HEK293T (cell line): ENCODE results near the gene H6PD.

Source experiments
- ARNT ChIP-seq: fragments of 450-650 bp; IDR thresholded peaks from 2 replicates; pipeline ENCODE4 v1.6.1; 2017; ENCODE audit warnings: mild to moderate bottlenecking
- BHLHE40 ChIP-seq: fragments of 450-650 bp; IDR thresholded peaks from 2 replicates; pipeline ENCODE4 v1.6.1; 2016; ENCODE audit warnings: mild to moderate bottlenecking, moderate library complexity, borderline replicate concordance
- ELF4 ChIP-seq: fragments of 450-650 bp; IDR thresholded peaks from 2 replicates; pipeline ENCODE4 v1.6.1; 2017; ENCODE audit warnings: antibody characterized with exemption
- FOXA1 ChIP-seq: fragments of 450-650 bp; IDR thresholded peaks from 2 replicates; pipeline ENCODE4 v1.6.1; 2016; ENCODE audit warnings: mild to moderate bottlenecking
- FOXK2 ChIP-seq: fragments of 450-650 bp; IDR thresholded peaks from 2 replicates; pipeline ENCODE4 v1.6.1; 2016; ENCODE audit warnings: mild to moderate bottlenecking
- L3MBTL2 ChIP-seq: fragments of 450-650 bp; conservative IDR thresholded peaks from 2 replicates; pipeline ENCODE4 v1.6.1; 2016; ENCODE audit warnings: mild to moderate bottlenecking
- LEF1 ChIP-seq: fragments of 450-650 bp; IDR thresholded peaks from 2 replicates; pipeline ENCODE4 v1.6.1; 2017; ENCODE audit warnings: mild to moderate bottlenecking, borderline replicate concordance
- NFRKB ChIP-seq: fragments of 450-650 bp; IDR thresholded peaks from 2 replicates; pipeline ENCODE4 v1.6.1; 2016; ENCODE audit warnings: mild to moderate bottlenecking, moderate library complexity
- SP1 ChIP-seq: fragments of 450-650 bp; IDR thresholded peaks from 2 replicates; pipeline ENCODE4 v1.6.1; 2017
- SUZ12 ChIP-seq: fragments of 450-650 bp; IDR thresholded peaks from 2 replicates; pipeline ENCODE4 v1.6.1; 2016; ENCODE audit warnings: mild to moderate bottlenecking
- TF ChIP-seq, protein P1 (sequence below): fragments of 450-650 bp; IDR thresholded peaks from 2 replicates; pipeline ENCODE4 v1.6.1; 2016

DNA sequence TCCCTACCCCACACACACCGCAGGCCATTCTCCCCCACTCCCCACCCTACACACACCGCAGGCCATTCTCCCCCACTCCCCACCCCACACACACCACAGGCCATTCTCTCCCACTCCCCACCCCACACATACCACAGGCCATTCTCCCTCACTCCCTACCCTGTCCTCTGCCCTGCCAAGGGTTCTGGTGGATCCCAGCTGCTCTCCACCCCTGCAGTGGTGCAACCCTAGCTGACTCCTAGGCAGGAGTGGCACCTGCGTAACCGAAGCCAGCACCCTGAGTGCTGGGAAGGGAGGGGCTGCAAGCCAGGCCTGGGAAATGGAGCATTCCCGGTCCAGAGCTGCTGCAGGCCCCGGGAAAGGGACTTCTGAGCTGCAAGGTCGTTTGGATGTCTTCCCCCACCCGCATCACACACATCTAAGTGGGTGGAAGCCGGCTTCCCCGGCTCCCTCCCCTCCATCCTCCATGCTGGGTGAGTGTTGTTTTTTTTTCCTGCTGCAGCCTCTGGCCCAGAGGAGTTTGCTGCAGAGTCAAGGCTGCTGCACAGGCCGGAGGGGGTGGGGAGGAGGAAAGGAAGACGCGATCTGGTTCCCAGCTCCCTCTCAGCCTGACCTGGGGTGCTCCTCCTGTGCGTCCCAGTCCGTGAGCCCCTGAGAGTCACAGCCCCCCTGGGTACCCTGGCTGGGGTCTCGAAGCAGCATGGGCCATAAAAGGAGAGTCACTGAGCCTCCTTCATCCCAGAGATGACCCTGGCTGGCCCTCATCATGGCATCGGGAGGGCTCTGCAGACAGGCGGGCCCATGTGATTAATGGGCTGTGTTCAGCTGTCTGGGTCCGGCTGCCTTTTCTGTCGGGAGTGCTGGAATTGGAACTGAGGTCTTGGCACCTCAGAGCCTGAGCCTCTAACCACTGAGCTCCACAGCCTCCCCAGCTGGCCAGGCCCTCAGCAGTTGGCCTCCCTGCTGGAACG lies 16.1 kb downstream of the H6PD start:
- TF ChIP-seq SP1, result no peak
- TF ChIP-seq ARNT, result no peak
- no peak for TF ChIP-seq BHLHE40
- TF ChIP-seq FOXK2, result no peak
- TF ChIP-seq ELF4, result no peak
- no peak for TF ChIP-seq L3MBTL2
- no peak for TF ChIP-seq NFRKB
- TF ChIP-seq LEF1, result no peak
- no peak for TF ChIP-seq FOXA1
- TF ChIP-seq, protein P1, sequence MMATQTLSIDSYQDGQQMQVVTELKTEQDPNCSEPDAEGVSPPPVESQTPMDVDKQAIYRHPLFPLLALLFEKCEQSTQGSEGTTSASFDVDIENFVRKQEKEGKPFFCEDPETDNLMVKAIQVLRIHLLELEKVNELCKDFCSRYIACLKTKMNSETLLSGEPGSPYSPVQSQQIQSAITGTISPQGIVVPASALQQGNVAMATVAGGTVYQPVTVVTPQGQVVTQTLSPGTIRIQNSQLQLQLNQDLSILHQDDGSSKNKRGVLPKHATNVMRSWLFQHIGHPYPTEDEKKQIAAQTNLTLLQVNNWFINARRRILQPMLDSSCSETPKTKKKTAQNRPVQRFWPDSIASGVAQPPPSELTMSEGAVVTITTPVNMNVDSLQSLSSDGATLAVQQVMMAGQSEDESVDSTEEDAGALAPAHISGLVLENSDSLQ, result no peak
- TF ChIP-seq SUZ12, result no peak
